ENCODE measurements around the gene ELL.

DNA sequence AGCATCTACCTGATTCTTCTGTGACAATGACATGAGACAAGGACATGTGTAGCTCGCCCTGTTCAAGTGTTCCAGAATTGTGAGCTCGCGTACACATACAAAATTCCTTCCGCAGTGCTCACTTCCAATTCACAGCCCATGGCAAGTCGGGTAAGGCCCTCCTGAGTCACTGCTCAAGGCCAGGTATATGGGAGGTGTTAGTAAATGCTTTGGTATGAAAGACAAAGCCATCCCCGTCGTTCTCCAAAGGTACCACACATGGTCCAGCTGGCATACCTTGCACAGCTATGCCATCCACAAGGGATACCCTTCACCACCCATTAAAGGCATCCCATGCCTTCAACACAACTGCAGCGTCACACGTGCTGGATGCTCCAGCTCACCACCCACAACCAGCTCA, 4.4 kb upstream of the ELL start:
- TF ChIP-seq POLR2AphosphoS5 (IDR thresholded peaks at IDR 0.05; ENCODE audit: insufficient read depth in 1 of 2, low read depth in 1 of 2) = no peak
- no peak for TF ChIP-seq CTCF (IDR thresholded peaks at IDR 0.05)
- TF ChIP-seq POLR2A (IDR thresholded peaks at IDR 0.05) = no peak
